Erythroblast (primary cell): ENCODE measurements around the gene LDLRAD2.

ENCODE experiments used
- GATA1 ChIP-seq: IDR thresholded peaks from 2 replicates; pipeline ENCODE4 v1.6.1; 2011; ENCODE audit warnings: low read depth, mild to moderate bottlenecking, control low read depth, low read length, moderate library complexity
- POLR2A ChIP-seq: IDR thresholded peaks from 2 replicates; pipeline ENCODE4 v1.6.1; 2011; ENCODE audit warnings: mild to moderate bottlenecking, low read length

GRCh38 chr1:21865943-21866706, 54.1 kb downstream of the LDLRAD2 start:
- TF ChIP-seq POLR2A (no peak), GATA1 (peak; percentile 28)
